ENCODE data around the gene PRR35. TPM values are rescaled to one million over a fixed set of nuclear protein-coding genes. Genes with fewer than 3 reads are reported as not detected.

Gene PRR35
- total RNA-seq, 4 donors from 2014 or later = not detected

DNA sequence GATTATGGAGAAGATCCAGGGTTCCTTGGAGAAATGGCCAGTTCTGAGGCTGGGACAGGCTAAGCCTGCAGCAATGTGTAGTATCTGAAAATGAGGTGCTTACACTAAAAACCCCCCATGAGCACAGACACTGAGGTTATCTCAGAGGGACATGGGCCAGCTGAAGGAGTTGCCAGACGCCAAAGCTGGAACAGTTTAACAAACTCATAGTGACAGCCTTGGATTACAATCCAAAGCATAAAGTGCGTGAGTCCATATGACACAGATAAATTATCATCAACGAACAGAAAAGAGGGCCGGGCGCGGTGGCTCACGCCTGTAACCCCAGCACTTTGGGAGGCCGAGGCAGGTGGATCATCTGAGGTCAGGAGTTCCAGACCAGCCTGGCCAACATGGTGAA, 43.9 kb upstream of the PRR35 start:
- Histone ChIP-seq H3K4me1 (no peaks in the 10 kb centered on the region), H3K27me3 (no peaks in the 10 kb centered on the region), H3K27ac (no peak overlapping the region), H3K36me3 (peaks cover 8 to 17% of the 10 kb centered on the region in 2 donors), H3K4me3 (replicated peaks in 1 of 3) (no peak overlapping the region), H3K9me3 (no peaks in the 10 kb centered on the region)
- no peak for TF ChIP-seq POLR2A (IDR thresholded peaks at IDR 0.05)
- TF ChIP-seq, protein P1, sequence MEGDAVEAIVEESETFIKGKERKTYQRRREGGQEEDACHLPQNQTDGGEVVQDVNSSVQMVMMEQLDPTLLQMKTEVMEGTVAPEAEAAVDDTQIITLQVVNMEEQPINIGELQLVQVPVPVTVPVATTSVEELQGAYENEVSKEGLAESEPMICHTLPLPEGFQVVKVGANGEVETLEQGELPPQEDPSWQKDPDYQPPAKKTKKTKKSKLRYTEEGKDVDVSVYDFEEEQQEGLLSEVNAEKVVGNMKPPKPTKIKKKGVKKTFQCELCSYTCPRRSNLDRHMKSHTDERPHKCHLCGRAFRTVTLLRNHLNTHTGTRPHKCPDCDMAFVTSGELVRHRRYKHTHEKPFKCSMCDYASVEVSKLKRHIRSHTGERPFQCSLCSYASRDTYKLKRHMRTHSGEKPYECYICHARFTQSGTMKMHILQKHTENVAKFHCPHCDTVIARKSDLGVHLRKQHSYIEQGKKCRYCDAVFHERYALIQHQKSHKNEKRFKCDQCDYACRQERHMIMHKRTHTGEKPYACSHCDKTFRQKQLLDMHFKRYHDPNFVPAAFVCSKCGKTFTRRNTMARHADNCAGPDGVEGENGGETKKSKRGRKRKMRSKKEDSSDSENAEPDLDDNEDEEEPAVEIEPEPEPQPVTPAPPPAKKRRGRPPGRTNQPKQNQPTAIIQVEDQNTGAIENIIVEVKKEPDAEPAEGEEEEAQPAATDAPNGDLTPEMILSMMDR (IDR thresholded peaks at IDR 0.05) = no peak
- WGBS, 2 donors = 96% methylated on average over 8 of the region's 8 CpGs
- intact Hi-C loops (cut with DNase I) = no loop called here
- no peak for DNase-seq

DNA sequence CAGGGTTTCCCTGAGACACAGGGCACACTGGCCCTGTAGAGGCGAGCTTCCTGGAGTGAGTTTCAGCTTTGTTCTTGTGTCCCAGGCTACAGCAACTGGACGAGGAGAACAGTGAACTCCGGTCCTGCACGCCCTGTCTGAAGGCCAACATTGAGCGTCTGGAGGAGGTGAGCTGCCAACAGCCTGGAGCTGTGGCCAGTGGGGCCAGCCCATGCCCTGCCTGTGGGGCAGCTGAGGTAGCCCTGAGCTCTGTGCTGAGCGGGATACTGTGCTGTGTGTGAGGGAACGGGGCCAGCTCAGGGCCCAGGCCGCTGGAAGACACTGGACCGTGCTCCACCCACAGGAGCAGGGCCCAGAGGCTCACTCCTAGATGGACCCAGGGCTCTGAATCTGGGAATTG, 41.3 kb upstream of the PRR35 start:
- DNase-seq = no peak
- WGBS, 2 donors = 92 to 100% methylated on average over 1 to 9 of the region's 9 CpGs
- H3K27ac ChIP-seq = no peak overlapping the region
- peaks cover 8 to 17% of the 10 kb centered on the region in 2 donors for H3K36me3 ChIP-seq
- intact Hi-C loops (cut with DNase I) = no loop called here
- H3K4me3 ChIP-seq (replicated peaks in 1 of 3) = no peak overlapping the region
- H3K9me3 ChIP-seq = no peaks in the 10 kb centered on the region
- H3K4me1 ChIP-seq = no peaks in the 10 kb centered on the region
- H3K27me3 ChIP-seq = no peaks in the 10 kb centered on the region
- no peak for TF ChIP-seq POLR2A (IDR thresholded peaks at IDR 0.05)
- TF ChIP-seq, protein P1 (IDR thresholded peaks at IDR 0.05) = no peak

DNA sequence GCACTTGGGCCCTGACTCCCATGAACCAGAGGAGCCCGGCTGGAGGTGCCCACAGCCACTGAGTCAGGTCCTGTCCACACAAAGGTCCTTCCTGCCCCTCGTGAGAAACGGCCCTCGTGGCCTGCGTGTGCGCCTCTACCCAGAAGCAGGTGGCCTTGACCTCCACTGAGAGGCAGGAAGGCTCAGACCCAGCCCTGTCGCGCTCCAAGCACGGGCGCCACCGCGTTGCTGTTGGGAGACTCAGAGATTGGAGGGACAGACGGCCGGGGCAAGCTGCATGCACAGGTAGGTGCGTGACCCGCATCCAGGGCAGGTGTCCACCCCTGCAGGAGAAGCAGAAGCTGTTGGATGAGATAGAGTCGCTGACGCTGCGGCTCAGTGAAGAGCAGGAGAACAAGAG, 40.8 kb upstream of the PRR35 start:
- no peaks in the 10 kb centered on the region for H3K9me3 ChIP-seq
- H3K27me3 ChIP-seq = no peaks in the 10 kb centered on the region
- no peak for TF ChIP-seq POLR2A (IDR thresholded peaks at IDR 0.05)
- TF ChIP-seq, protein P1 (IDR thresholded peaks at IDR 0.05) = no peak
- no peak for DNase-seq
- H3K27ac ChIP-seq = no peak overlapping the region
- peaks cover 8 to 17% of the 10 kb centered on the region in 2 donors for H3K36me3 ChIP-seq
- H3K4me3 ChIP-seq (replicated peaks in 1 of 3) = no peak overlapping the region
- 91 to 94% methylated on average over 15 to 19 of the region's 19 CpGs for WGBS, 2 donors
- intact Hi-C loops (cut with DNase I) = no loop called here
- no peaks in the 10 kb centered on the region for H3K4me1 ChIP-seq

DNA sequence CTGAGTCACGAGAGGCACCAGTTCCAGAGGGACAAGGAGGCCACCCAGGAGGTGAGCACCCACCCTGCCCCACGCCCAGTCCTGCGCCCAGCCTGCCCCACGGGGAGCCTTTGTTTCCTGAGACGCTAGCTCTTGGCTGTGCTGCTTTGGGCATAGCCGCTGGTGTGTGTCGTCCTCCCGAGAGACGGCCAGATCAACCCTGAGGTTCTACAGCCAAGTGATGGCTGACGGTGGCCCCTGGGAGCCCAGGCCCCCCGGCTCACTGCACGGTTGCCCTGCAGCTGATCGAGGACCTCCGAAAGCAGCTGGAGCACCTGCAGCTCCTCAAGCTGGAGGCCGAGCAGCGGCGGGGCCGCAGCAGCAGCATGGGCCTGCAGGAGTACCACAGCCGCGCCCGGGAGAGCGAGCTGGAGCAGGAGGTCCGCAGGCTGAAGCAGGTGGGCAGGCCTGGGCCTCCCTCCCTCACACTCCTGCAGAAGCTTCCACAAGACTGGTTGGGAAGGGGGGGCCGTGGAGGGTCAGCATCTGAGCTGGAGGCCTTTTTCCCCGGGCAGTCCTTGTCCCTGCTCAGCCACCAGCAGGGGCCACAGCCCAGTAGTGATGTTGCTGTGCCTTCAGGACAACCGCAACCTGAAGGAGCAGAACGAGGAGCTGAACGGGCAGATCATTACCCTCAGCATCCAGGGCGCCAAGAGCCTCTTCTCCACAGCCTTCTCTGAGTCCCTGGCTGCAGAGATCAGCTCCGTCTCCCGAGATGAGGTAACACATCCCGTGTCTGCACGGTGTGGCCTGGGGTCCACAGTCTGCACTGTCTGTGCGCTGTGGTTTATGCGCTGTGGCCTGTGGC, 40.1 kb upstream of the PRR35 start:
- Histone ChIP-seq H3K9me3 (no peaks in the 10 kb centered on the region), H3K27me3 (no peaks in the 10 kb centered on the region), H3K27ac (no peak overlapping the region), H3K36me3 (peaks cover 8 to 17% of the 10 kb centered on the region in 2 donors), H3K4me3 (replicated peaks in 1 of 3) (no peak overlapping the region), H3K4me1 (peaks cover 0 to under 1% of the 10 kb centered on the region in 2 donors)
- DNase-seq = no peak
- no peak for TF ChIP-seq POLR2A (IDR thresholded peaks at IDR 0.05)
- 89 to 92% methylated on average over 18 to 20 of the region's 35 CpGs for WGBS, 2 donors
- intact Hi-C loops (cut with DNase I) = no loop called here

DNA sequence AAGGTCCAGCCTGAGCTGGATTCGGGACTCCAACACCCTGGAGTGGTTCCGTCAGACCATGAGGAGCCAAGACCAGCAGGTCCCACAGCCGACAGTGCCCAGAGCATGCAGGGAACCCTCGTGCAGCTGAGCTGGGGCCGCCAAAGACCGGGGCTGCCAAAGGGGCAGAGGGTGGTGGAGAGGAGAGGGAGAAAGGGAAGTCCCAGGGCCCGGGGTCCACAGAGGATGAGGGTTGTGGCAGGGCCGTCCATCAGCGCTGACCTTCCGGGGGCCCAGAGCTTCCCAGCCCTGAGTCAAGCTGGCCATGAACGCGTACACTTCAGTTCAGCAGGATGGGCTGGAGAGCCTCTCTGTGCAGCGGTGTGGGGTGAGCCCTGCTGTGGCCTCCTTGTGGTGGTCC, 39.3 kb upstream of the PRR35 start:
- Histone ChIP-seq H3K4me3 (replicated peaks in 1 of 3) (no peak overlapping the region), H3K27ac (no peak overlapping the region), H3K9me3 (no peaks in the 10 kb centered on the region), H3K4me1 (peaks cover 2 to 8% of the 10 kb centered on the region in 2 donors), H3K36me3 (peaks cover 8 to 14% of the 10 kb centered on the region in 2 donors), H3K27me3 (no peaks in the 10 kb centered on the region)
- TF ChIP-seq POLR2A (IDR thresholded peaks at IDR 0.05) = no peak
- TF ChIP-seq, protein P1 (IDR thresholded peaks at IDR 0.05) = no peak
- DNase-seq = no peak
- intact Hi-C loops (cut with DNase I) = no loop called here
- 89 to 90% methylated on average over 11 to 12 of the region's 13 CpGs for WGBS, 2 donors

Measured in thyroid gland (tissue), 4 donors.